HG02588 (cell line): ENCODE measurements around the gene LPP.

Experiments
- ATAC-seq: cut with Tn5 transposase; IDR thresholded peaks from one replicate; pipeline ENCODE4 v1.9.1; 2021; ENCODE audit warnings: mild to moderate bottlenecking, moderate library complexity; ENCODE audit not compliant: unreplicated experiment

LPP gene

GRCh38 chr3:188169830-188170455 lies 16.0 kb downstream of the LPP start:
- no peak for ATAC-seq

GRCh38 chr3:188170461-188171459 lies 16.8 kb downstream of the LPP start:
- ATAC-seq, result no peak

GRCh38 chr3:188171682-188172467 lies 17.9 kb downstream of the LPP start:
- no peak for ATAC-seq

- ATAC-seq, result no peak
These were observed 20.5 kb downstream of the LPP start for GRCh38 chr3:188174317-188175044.

GRCh38 chr3:188176476-188176875 lies 22.5 kb downstream of the LPP start:
- no peak for ATAC-seq

GRCh38 chr3:188176884-188177283 lies 22.9 kb downstream of the LPP start:
- no peak for ATAC-seq

GRCh38 chr3:188177721-188178120 lies 23.8 kb downstream of the LPP start:
- ATAC-seq, result no peak

- no peak for ATAC-seq
These were observed 24.5 kb downstream of the LPP start for GRCh38 chr3:188178293-188178936.

GRCh38 chr3:188179006-188179966 lies 25.3 kb downstream of the LPP start:
- no peak for ATAC-seq

GRCh38 chr3:188180114-188180513 lies 26.2 kb downstream of the LPP start:
- no peak for ATAC-seq

- no peak for ATAC-seq
These were observed 29.5 kb downstream of the LPP start for GRCh38 chr3:188183452-188183851.

GRCh38 chr3:188184160-188184559 lies 30.2 kb downstream of the LPP start:
- ATAC-seq, result no peak

GRCh38 chr3:188184649-188185048 lies 30.7 kb downstream of the LPP start:
- ATAC-seq, result no peak

GRCh38 chr3:188185717-188186251 lies 31.8 kb downstream of the LPP start:
- ATAC-seq, result no peak

- ATAC-seq, result no peak
These were observed 33.1 kb downstream of the LPP start for GRCh38 chr3:188187053-188187452.

- ATAC-seq, result no peak
These were observed 35.0 kb downstream of the LPP start for GRCh38 chr3:188188911-188189310.

- ATAC-seq, result no peak
These were observed 37.5 kb downstream of the LPP start for GRCh38 chr3:188191460-188191859.

- ATAC-seq, result no peak
These were observed 38.1 kb downstream of the LPP start for GRCh38 chr3:188192034-188192433.

- ATAC-seq, result no peak
These were observed 40.4 kb downstream of the LPP start for GRCh38 chr3:188194332-188194731.
